GM12878 (cell line): ENCODE measurements around the gene MSH5.

Experiments used
- ATF7 ChIP-seq: fragments of 450-650 bp; IDR thresholded peaks from 2 replicates; pipeline ENCODE4 v1.6.1; 2016; ENCODE audit warnings: low read depth, mild to moderate bottlenecking
- CBFB ChIP-seq: IDR thresholded peaks from 2 replicates; pipeline ENCODE4 v1.6.1; 2016; ENCODE audit warnings: antibody characterized with exemption, low read depth
- CREM ChIP-seq: IDR thresholded peaks from 2 replicates; pipeline ENCODE4 v1.6.1; 2014; ENCODE audit warnings: antibody characterized with exemption, low read depth
- EP300 ChIP-seq, 2 experiments: fragments of 150-350 bp in 1 of 2; IDR thresholded peaks; 2 replicates each; pipeline ENCODE4 v1.6.1; 2011 to 2012; ENCODE audit warnings: low read depth in 2 of 2, low read length in 2 of 2, borderline replicate concordance in 1 of 2, improper control_type of control experiment in 1 of 2, inconsistent platforms in 1 of 2; ENCODE audit not compliant: control insufficient read depth in 1 of 2
- JUND ChIP-seq: IDR thresholded peaks from 2 replicates; pipeline ENCODE4 v1.6.1; 2012; ENCODE audit warnings: low read depth, mild to moderate bottlenecking, low read length, improper control_type of control experiment, moderate library complexity
- KDM1A ChIP-seq: fragments of 200-600 bp; sonication (generic); IDR thresholded peaks from 2 replicates; pipeline ENCODE4 v1.6.1; 2016; ENCODE audit warnings: borderline replicate concordance
- MEF2A ChIP-seq: IDR thresholded peaks from 2 replicates; pipeline ENCODE4 v1.6.1; 2011; ENCODE audit warnings: low read depth, mild to moderate bottlenecking, low read length, moderate library complexity; ENCODE audit not compliant: insufficient read depth
- MTA3 ChIP-seq: IDR thresholded peaks from 2 replicates; pipeline ENCODE4 v1.6.1; 2012; ENCODE audit warnings: low read length, inconsistent platforms, borderline replicate concordance
- NBN ChIP-seq: fragments of 450-650 bp; IDR thresholded peaks from 2 replicates; pipeline ENCODE4 v1.6.1; 2016
- NR2C2 ChIP-seq: IDR thresholded peaks from 2 replicates; pipeline ENCODE4 v1.6.1; 2011; ENCODE audit warnings: borderline replicate concordance, low read depth; ENCODE audit not compliant: control insufficient read depth, insufficient read length
- POLR2A ChIP-seq: IDR thresholded peaks from 2 replicates; pipeline ENCODE4 v1.6.1; 2011; ENCODE audit warnings: low read depth, mild to moderate bottlenecking, low read length
- TF ChIP-seq, protein P1 (sequence below): IDR thresholded peaks from 2 replicates; pipeline ENCODE4 v1.6.1; 2012; ENCODE audit warnings: low read depth, low read length, improper control_type of control experiment
- TF ChIP-seq, protein P2 (sequence below): IDR thresholded peaks from 2 replicates; pipeline ENCODE4 v1.6.1; 2012; ENCODE audit warnings: mild to moderate bottlenecking, low read depth, low read length
- TF ChIP-seq, protein P3 (sequence below), 3 experiments: IDR thresholded peaks in 2 of 3; conservative IDR thresholded peaks in 1 of 3; 2 replicates each; pipeline ENCODE4 v1.5.1; 2011; ENCODE audit warnings: low read depth in 3 of 3, low read length in 3 of 3, mild to moderate bottlenecking in 3 of 3, control low read depth in 2 of 3, moderate library complexity in 2 of 3, inconsistent platforms in 1 of 3, mixed read lengths in 1 of 3; ENCODE audit not compliant: control insufficient read depth in 2 of 3, insufficient read depth in 1 of 3; ENCODE audit errors: extremely low read depth in 1 of 3

DNA sequence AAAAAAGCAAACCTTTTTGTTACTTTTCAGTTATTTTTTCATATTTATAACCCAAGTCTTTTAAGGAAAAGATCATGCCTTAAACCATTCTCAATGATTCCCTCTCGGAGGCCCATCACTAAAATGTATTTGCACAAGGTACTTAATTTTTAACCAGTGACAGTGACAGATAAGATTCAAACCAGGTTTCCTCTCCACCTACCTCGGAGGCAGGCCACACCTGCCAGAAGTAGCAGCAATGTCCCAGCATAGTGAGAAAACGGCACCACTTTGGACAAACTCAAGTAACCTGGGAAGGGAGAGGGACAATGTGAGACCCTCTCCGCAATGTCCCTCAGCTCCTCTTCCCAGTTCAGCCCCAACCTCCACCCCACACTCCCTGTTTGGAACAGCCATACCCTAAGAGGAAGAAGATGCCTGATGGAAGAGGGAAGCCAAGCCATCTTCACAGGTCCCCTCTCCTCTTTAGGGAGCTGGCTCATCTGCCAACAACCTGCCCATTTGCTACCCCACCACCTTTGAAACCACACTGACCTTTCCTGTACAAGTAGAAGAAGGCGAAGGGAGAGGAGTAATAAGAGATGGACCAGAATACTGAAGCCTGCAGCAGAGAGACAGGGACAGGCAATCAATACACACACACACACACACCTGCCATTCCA lies 38.9 kb upstream of the MSH5 start:
- no peak for TF ChIP-seq JUND
- TF ChIP-seq MTA3 = no peak
- TF ChIP-seq KDM1A = no peak
- TF ChIP-seq CBFB = no peak
- TF ChIP-seq, protein P1, sequence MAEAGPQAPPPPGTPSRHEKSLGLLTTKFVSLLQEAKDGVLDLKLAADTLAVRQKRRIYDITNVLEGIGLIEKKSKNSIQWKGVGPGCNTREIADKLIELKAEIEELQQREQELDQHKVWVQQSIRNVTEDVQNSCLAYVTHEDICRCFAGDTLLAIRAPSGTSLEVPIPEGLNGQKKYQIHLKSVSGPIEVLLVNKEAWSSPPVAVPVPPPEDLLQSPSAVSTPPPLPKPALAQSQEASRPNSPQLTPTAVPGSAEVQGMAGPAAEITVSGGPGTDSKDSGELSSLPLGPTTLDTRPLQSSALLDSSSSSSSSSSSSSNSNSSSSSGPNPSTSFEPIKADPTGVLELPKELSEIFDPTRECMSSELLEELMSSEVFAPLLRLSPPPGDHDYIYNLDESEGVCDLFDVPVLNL = no peak
- TF ChIP-seq, protein P2, sequence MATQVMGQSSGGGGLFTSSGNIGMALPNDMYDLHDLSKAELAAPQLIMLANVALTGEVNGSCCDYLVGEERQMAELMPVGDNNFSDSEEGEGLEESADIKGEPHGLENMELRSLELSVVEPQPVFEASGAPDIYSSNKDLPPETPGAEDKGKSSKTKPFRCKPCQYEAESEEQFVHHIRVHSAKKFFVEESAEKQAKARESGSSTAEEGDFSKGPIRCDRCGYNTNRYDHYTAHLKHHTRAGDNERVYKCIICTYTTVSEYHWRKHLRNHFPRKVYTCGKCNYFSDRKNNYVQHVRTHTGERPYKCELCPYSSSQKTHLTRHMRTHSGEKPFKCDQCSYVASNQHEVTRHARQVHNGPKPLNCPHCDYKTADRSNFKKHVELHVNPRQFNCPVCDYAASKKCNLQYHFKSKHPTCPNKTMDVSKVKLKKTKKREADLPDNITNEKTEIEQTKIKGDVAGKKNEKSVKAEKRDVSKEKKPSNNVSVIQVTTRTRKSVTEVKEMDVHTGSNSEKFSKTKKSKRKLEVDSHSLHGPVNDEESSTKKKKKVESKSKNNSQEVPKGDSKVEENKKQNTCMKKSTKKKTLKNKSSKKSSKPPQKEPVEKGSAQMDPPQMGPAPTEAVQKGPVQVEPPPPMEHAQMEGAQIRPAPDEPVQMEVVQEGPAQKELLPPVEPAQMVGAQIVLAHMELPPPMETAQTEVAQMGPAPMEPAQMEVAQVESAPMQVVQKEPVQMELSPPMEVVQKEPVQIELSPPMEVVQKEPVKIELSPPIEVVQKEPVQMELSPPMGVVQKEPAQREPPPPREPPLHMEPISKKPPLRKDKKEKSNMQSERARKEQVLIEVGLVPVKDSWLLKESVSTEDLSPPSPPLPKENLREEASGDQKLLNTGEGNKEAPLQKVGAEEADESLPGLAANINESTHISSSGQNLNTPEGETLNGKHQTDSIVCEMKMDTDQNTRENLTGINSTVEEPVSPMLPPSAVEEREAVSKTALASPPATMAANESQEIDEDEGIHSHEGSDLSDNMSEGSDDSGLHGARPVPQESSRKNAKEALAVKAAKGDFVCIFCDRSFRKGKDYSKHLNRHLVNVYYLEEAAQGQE = no peak
- TF ChIP-seq, protein P3, sequence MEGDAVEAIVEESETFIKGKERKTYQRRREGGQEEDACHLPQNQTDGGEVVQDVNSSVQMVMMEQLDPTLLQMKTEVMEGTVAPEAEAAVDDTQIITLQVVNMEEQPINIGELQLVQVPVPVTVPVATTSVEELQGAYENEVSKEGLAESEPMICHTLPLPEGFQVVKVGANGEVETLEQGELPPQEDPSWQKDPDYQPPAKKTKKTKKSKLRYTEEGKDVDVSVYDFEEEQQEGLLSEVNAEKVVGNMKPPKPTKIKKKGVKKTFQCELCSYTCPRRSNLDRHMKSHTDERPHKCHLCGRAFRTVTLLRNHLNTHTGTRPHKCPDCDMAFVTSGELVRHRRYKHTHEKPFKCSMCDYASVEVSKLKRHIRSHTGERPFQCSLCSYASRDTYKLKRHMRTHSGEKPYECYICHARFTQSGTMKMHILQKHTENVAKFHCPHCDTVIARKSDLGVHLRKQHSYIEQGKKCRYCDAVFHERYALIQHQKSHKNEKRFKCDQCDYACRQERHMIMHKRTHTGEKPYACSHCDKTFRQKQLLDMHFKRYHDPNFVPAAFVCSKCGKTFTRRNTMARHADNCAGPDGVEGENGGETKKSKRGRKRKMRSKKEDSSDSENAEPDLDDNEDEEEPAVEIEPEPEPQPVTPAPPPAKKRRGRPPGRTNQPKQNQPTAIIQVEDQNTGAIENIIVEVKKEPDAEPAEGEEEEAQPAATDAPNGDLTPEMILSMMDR (IDR thresholded peaks at IDR 0.05 in 2 of 3, conservative IDR thresholded peaks at IDR 0.05 in 1 of 3; ENCODE audit: control insufficient read depth in 2 of 3, extremely low read depth in 1 of 3, insufficient read depth in 1 of 3, low read depth in 3 of 3, low read length in 3 of 3) = no peak
- no peak for TF ChIP-seq EP300 (IDR thresholded peaks at IDR 0.05; ENCODE audit: borderline replicate concordance in 1 of 2, control insufficient read depth in 1 of 2, low read depth in 2 of 2, low read length in 2 of 2)
- no peak for TF ChIP-seq MEF2A
- no peak for TF ChIP-seq ATF7
- no peak for TF ChIP-seq NR2C2
- no peak for TF ChIP-seq POLR2A
- TF ChIP-seq CREM = no peak
- no peak for TF ChIP-seq NBN
